ENCODE measurements around the gene DPH7.

DNA sequence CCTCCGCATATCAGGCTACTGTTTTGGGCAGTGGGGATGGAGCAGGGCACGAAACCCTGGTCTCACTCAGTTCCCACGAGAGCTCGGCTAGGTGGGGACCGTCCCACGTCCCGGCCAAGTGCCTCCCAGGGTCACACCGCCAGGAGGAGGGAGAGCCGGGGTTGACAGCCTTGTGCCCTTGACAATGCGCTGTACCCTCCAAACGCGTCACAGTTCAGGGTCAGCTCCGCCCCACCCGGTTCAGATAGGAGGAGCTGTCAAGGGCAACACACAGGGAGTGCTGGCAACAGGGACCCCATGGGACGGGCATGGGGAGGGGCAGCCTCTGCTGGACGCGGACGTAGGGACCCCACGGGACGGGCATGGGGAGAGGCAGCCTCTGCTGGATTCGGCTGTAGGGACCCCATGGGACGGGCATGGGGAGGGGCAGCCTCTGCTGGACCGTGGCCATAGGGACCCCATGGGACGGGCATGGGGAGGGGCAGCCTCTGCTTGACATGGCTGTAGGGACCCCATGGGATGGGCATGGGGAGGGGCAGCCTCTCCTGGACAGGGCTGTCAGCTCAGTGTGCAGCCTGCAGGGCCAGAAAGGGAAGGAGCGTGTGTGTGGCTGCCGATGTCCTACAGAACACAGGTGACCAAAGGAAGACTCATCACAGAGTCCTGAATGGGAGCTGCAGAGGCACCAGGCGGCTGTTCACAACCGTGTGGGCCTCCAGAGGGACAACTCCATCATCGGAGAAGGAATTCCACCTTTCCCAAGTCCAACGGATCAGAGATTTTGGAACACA lies 57.9 kb downstream of the DPH7 start:
- TF ChIP-seq, protein P1, sequence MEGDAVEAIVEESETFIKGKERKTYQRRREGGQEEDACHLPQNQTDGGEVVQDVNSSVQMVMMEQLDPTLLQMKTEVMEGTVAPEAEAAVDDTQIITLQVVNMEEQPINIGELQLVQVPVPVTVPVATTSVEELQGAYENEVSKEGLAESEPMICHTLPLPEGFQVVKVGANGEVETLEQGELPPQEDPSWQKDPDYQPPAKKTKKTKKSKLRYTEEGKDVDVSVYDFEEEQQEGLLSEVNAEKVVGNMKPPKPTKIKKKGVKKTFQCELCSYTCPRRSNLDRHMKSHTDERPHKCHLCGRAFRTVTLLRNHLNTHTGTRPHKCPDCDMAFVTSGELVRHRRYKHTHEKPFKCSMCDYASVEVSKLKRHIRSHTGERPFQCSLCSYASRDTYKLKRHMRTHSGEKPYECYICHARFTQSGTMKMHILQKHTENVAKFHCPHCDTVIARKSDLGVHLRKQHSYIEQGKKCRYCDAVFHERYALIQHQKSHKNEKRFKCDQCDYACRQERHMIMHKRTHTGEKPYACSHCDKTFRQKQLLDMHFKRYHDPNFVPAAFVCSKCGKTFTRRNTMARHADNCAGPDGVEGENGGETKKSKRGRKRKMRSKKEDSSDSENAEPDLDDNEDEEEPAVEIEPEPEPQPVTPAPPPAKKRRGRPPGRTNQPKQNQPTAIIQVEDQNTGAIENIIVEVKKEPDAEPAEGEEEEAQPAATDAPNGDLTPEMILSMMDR (IDR thresholded peaks at IDR 0.05; ENCODE audit: control extremely low read depth in 1 of 3, insufficient read depth in 1 of 3, low read depth in 1 of 3, low read length in 3 of 3), result no peak
- TF ChIP-seq SIN3A (conservative IDR thresholded peaks at IDR 0.05 in 1 of 2, IDR thresholded peaks at IDR 0.05 in 1 of 2; ENCODE audit: low read depth in 1 of 2, low read length in 2 of 2) (no peak), POLR2A (IDR thresholded peaks at IDR 0.05; ENCODE audit: control extremely low read depth in 1 of 2, low read depth in 2 of 2, low read length in 2 of 2) (no peak), BRCA1 (IDR thresholded peaks at IDR 0.05; ENCODE audit: low read depth, low read length) (no peak), TBP (IDR thresholded peaks at IDR 0.05; ENCODE audit: low read depth, low read length) (no peak), RFX5 (IDR thresholded peaks at IDR 0.05; ENCODE audit: borderline replicate concordance, low read depth, low read length) (no peak)
- TF ChIP-seq, protein P2, sequence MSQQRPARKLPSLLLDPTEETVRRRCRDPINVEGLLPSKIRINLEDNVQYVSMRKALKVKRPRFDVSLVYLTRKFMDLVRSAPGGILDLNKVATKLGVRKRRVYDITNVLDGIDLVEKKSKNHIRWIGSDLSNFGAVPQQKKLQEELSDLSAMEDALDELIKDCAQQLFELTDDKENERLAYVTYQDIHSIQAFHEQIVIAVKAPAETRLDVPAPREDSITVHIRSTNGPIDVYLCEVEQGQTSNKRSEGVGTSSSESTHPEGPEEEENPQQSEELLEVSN (IDR thresholded peaks at IDR 0.05), result no peak
